Activated gamma-delta T cell treated with Interleukin-2 at 50 U/mL for 16 hours (primary cell): ENCODE measurements around the gene MRPL58.
"Not testable (repeated sequence)": the region's sequence is repeated elsewhere in the genome, so short reads cannot be mapped to it uniquely, and the experiment has no call there.

Experiments used
- DNase-seq: peaks from one replicate; pipeline ENCODE4 v3.0.0-alpha.2; 2020

Gene MRPL58

DNA sequence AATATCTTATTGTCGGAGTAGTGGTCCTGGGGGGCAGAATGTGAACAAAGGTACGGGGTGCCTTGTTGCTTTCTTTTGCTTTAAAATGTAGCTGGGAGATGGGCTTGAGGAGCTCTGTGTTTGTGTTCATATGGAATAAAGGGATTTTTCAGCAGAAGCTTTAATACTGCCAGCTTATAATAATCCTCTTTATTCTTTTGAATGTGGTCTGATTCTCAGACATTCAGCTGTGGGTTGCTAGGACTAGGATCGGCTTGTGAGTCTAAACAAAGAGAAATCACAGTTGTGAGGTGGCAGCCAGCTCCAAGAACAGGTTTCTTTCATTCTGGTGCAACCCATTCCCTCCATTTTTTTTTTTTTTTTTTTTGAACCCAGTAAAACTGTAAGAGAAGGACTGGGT is 7.2 kb downstream of the MRPL58 start:
- DNase-seq, result no peak

DNA sequence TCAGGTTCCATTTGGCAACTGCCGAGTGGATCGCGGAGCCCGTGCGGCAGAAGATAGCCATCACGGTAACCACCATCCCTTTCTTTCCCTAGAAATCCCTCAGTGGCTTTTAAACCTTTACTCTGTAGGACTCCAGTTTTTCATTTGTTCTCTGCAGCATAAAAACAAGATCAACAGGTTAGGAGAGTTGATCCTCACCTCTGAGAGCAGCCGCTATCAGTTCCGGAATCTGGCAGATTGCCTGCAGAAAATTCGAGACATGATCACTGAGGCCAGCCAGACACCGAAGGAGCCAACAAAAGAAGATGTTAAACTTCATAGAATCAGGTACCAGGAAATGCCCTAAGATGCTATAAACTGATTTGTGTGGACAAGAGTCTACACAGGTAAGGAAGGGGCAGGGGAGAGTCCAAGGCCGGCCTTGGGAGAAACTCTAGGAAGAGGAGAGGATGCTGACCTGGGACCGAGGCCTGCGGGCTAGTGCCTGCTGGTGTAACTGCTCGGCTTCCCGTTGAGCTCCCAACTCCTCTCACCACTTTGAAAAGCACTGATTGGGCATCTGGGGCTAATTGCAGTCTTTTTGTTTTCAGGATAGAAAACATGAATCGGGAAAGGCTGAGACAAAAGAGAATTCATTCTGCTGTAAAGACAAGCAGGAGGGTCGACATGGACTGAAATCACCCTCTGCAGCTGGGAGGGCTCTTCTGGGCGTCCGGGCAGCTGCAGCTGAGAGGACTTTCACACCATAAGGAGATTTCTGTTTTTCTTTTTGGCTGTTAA is 8.1 kb downstream of the MRPL58 start:
- DNase-seq, result no peak

DNA sequence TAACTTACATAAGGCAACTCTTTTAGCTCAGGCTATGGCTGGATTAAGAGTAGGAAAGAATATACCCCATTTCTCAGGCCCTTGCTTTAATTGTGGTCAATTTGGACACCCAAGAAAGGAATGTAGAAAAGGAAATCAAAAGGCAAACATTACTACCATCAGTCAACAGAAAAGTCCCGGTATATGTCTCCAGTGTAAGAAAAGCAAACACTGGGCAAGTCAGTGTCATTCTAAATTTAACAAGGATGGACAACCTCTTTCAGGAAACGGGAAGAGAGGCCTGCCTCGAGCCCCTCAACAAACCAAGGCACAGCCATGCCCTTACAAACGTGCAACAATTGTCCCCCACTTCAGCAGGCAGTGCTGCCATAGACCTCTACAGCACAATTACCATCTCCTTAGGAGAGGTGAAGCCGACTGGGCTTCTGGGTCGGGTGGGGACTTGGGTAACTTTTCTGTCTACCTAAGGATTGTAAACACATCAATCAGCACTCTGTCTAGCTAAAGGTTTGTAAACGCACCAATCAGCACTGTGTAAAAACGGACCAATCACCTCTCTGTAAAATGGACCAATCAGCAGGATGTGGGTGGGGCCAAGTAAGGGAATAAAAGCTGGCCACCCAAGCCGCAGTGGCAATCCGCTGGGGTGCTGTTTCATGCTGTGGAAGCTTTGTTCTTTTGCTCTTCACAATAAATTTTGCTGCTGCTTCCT is 12.4 kb downstream of the MRPL58 start:
- peak; percentile 38 for DNase-seq

DNA sequence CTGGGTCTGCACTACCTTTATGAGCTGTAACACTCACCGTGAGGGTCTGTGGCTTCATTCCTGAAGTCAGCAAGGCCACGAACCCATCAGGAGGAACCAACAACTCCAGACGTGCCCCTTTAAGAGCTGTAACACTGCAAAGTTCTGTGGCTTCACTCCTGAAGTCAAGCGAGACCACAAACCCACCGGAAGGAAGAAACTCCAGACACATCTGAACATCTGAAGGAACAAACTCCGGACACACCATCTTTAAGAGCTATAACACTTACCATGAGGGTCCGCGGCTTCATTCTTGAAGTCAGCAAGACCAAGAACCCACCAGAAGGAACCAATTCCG is 12.9 kb downstream of the MRPL58 start:
- DNase-seq, result not testable (repeated sequence)

DNA sequence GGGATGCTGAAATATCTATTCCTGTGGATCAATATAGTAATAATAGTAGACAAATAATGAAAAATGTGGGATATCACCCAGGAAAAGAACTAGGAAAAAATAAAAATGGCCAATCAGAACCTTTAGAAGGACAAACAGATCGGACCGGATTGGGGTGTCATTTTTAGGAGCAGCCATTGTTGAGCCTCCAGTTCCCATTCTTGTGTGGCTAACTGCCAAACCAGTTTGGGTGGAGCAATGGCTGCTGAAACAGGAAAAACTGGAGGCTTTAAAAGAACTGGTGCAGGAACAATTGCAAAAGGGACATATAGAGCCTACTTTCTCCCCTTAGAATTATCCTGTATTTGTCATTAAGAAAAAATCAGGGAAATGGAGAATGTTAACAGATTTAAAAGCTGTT is 14.2 kb downstream of the MRPL58 start:
- not testable (repeated sequence) for DNase-seq

DNA sequence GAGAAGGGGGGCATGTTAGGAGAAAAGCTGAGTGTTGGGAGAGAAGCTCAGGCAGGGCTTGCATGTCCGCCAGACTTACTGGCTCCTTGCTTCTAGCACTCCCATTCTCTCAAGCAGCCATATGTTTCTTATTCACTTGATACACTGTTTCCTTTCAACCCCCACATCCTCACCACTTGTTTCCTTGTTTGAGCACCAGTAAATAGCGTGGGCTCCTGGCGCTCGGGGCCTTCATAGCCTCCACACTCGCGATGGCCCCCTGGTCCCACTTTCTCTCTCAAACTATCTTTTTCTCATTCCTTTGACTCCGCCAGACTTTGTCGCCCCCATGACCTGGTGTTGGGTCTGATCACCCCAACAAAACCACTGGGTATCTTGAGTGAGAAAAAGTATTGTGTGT is 17.7 kb downstream of the MRPL58 start:
- no peak for DNase-seq

DNA sequence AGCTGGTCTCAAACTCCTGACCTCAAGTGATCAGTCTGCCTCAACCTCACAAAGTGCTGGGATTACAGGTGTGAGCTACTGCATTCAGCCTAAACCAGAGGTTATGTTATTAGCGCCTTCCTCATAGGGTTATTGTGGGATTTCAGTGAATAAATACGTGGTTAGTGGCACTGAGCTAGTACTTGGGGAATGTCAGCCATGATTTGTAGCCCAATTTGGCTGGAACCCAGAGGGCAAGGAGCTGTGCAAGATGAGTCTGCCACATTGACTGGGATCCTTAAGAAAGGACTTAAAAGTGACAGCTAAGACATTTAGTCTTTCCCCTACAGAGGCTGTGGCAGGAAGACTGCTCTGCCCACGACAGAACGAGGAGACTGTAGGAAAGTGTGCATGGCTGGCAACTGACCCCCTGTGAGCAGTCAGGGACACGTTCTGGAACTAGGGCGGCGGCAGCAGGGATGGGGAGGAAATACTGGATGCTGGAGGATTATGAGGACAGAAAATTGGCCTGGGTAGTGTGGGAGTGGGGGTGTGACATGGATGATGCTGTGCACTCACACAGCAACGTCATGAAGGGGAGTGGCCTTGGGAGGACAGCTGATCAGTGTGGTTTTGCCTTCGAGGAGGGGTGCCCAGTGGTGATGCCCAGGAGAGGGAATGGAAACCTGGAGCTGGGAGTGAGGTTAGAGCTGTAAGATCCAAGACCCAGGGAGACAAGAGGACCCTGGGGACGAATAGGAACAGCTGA is 19.7 kb downstream of the MRPL58 start:
- peak; percentile 19 for DNase-seq

DNA sequence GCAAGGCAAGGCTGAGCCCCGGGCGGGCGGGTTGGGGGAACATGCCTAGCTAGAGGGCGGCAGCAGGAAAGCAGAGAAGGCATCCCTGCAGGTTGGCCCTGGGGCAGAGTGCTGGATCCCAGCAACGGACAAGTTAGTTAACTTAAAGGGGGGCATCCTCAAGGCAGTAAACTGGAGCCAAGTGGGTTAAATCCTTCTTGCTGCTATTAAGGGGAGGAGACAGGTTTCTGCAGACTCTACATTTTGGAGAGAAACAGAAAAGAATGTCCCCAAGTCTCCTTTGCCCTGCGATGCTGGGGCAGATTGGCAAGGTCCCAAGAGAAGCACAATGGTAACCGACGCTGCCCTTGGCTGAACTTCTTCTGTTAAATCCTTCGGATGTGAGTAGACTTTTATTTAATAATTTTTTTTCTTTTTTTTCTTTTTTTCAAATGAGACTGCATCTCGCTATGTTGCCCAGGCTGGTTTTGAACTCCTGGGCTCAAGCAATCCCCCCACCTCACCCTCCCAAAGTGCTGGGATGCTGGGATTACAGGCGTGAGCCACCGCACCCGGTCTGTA is 20.3 kb downstream of the MRPL58 start:
- no peak for DNase-seq

DNA sequence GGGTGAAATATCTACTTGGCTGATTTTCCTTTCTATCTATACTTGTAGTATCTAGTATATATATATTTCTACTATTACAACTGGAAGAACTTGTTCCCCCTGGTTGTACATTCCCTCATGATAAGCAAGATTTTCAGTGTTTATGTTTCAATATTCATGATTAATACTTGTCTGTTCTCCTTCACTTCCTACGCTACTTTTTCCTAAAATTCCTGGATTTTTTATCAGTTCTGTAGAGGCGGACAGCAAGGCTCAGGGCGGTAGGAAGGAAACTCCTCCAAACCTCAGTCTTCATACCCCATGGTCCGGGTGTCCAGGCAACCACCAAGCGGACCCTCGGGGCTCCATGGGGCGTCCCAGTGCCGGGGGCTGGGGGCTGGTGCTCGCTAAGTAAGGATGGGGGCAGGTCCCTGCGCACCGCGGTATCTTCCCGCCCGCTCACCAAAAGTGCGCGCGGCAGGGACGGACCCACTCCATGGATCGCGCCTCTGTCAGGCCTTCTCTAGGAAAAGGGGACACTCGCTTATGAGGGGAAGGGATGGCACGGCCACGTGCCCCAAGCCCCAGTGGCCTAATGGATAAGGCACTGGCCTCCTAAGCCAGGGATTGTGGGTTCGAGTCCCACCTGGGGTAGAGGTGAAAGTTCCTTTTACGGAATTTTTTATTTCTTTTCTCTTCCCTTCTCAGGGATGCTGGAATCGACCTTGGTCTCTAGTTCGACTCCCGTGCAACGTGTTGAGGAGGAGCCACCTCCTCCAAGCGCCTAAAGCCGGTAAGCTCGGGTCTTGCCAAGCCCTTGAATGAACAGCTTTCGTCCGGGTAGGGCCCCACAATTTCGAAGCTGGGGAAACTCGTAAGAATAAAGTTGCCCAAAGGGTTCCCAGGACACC is 21.1 kb downstream of the MRPL58 start:
- DNase-seq, result peak; percentile 74

DNA sequence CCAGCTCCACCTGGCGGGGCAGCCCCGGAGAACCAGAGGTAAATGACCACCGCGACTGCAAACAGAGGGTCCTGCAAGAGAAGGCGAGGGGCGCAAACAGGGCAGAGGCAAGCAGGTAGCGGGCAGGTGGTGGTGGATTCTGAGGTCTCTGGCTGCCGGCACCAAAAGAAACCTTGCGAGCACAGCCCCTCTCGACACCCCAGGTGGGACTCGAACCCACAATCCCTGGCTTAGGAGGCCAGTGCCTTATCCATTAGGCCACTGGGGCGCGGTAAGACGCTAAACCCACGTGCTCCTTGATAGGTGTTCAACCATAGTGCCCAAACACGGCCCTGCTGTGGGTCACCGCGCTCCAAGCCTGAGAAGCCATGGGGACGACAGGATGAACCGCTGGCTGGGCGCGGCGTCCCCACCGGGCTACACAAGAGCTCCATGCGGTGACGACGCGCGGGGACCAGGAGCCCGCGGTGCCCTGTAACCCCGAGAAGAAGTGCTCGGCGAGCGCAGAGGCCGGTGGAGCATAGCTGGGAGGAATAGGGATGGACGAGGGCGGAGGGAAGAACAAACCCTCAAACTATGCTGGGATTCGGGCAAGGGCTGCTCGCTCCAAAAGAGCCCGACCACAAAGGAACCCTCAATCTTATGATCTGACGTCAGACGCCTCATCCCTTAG is 21.9 kb downstream of the MRPL58 start:
- DNase-seq, result peak; percentile 64

DNA sequence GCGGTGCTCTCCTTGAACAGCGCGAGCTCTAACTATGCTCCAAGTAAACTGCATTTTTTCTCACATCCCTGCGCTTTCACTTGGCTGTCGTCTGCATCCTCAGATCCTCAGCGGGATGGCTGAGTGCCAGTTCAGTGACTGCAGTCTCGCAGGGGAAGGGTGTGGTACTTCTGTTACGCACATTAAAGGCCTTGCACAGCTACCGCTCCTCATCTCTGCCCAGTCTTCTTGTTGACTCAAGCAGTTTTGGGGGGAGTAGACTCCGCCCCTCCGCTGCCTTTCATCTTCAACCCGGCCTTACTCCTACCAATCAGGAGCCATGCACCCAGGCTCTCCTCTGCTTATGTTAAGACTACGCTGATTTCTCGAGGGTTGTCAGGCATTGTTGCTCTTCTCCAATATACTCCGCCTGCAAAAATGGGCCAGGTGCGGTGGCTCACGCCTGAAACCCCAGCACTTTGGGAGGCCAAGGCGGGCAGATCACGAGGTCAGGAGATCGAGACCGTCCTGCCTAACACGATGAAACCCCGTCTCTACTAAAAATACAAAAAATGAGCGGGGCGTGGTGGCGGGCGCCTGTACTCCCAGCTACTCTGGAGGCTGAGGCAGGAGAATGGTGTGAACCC is 24.3 kb downstream of the MRPL58 start:
- DNase-seq, result peak; percentile 84

DNA sequence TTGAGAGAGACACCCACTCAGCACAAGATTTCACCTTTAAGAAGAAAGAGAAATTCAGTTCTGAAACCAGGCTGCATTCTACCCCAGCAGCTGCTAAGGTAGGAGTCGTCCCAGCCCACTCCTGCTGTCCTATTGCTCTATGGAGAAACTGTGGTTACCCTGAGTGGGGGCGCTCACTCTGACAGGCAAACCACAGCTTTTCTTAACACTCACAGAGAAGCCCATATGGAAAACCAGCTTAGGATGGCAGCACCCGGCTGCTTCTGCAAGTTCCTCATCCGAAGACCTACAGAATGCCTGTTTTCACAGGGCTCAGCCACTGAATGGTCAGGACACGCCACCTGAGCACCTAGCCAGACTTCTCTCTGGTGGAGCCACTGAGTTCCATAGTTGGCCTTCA is 26.8 kb downstream of the MRPL58 start:
- no peak for DNase-seq

DNA sequence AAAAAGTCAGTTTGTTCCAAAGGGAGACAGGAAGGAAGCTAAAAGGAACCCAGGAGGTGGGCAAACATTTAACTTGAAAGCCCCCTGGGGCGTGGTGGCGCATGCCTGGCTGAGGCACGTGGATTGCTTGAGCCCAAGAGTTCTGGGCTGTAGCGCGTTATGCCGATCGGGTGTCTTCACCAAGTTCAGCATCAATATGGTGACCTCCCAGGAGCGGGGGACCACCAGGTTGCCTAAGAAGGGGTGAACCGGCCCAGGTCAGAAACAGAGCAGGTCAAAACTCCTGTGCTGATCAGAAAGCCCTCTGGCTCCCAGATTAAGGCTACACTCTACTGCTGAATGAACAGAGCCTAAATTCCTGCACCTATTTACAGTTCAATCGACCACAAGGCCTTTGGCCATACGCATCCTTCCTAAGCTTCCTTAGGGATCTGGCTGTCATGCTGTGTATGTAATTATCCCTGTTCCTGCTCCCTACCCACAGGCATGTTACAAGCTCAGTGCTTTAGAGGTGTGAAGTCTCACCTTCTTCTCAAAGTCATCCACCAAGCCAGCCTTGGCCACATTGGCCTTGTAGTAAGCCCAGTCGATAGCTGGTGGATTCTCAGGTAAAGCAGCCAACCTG is 29.3 kb downstream of the MRPL58 start:
- DNase-seq, result no peak

DNA sequence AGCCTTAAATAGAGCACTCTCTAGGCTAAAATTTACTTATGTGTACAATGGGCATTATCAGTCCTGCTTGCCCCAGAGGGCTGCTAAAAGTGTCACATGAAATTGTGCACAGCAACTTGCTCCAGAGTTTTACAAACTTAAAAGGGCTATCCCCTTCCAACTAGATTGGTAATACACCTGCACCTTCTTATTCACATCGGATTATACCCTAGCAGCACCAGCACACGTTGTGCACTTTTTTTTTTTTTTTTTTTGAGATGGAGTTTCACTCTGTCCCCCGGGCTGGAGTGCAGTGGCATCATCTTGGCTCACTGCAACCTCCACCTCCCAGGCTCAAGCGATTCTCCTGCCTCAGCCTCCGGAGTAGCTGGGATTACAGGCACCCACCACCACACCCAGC is 31.3 kb downstream of the MRPL58 start:
- not testable (repeated sequence) for DNase-seq

DNA sequence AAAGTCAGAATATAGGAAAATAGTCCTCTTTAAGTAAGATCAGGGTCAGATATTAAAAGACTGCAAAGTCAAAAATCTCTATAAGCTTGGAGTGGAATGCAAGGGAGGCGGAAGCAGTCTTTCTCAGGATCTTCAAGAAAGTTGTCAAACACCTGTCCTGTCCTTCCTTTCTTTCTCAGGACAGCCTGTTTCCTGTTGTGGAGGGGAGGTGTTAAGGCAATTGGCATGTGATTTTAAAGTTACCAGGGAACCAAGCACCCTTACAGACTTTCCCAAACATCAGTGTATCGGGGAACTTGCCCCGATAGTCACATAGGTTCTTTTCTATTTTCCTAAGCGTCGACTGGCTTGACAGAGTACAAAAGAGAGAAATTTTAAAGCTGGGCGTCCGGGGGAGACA is 32.2 kb downstream of the MRPL58 start:
- DNase-seq, result no peak

DNA sequence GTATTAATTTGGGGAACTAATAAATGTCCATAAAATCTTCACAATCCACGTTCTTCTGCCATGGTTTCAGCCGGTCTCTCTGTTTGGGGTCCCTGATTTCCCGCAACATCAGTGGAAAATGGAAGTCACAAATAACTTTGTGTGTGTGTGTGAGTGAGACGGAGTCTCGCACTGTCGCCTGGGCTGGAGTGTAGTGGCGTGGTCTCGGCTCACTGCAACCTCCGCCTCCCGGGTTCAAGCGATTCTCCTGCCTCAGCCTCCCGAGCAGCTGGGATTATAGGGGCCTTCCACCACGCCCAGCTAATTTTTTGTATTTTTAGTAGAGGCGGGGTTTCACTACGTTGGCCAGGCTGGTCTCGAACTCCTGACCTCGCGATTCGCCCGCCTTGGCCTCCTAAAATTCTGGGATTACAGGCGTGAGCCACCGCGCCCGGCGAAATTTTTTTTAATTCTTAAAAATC is 33.5 kb downstream of the MRPL58 start:
- not testable (repeated sequence) for DNase-seq

DNA sequence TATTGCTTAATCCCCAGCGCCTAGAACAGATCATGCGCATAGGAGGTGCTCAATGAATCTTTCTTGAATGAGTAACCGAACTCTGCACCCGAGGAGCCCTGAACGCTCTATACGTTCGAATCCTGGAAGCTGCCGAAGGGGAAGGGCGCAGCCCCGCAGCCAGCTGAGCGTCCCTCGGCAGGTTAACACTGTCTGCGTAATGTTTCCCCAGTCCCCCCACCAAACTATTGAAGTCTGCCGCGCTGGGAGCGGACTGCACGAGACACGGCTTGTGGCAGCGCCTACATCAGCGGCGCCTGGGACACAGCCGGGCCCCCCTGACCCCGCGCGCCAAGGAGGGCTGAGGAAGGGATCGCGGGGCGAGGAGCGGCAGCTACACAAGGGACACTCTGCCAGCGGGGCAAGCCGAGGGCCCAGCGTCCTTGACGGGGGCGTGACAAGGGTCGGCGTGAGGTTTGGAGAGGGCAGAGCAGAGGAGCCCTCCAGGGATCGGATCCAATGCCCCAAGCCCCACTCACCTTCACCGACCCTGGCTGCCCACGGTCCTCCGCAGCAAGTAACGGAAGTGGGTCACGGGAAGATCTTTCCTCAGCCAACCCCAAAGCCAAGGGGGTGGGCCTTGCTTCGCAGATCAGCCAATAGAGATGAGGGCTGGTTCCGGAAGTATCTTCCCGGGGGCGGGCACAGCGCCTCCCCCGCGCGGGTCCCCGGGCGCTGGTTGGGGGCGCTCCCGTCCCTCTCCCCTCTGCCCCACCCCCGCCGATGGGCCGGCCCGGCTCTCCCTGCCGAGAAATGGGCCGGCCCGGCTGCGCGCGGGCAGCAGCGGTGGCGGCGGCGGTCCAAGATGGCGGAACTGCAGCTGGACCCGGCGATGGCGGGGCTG is 34.2 kb downstream of the MRPL58 start, which contains the start of the genes ATP5PD and KCTD2:
TSS of gene ATP5PD (minus strand) at position 563 of the 883 bp plus-strand sequence. CDS start 4,319 bp downstream, outside the sequence.
TSS of gene KCTD2 (plus strand) at position 819 of the 883 bp plus-strand sequence. CDS start at position 845, 26 bp downstream.
- peak; percentile 94 for DNase-seq

DNA sequence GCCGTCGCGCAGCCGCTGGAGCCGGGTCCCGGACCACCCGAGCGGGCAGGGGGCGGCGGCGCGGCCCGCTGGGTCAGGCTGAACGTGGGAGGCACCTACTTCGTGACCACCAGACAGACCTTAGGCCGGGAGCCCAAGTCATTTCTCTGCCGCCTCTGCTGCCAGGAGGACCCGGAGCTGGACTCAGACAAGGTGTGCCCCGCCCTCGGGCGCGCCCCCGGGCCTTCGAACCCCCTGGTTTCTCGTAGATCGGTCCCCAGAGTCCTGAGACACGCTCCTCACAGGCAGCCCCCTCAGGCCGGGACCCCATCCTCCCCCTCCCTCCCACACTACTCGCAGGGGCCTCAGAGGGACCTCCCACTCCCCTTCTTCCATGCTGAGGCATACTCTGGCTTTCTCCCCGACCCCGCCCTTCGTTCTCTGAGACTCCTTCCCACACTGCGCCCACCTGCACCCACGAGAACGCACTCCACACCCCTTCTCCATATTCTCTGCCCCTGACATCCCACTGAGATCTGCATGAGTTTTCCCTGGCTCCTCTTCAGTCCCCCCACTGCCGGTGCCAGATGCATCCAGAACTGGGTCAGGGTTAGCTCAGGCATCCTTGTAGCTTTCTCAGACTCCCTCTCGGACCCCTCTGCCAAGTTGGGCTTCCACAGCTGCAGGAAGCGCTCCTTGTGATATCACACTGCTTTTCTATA is 35.1 kb downstream of the MRPL58 start:
- peak; percentile 23 for DNase-seq
